HepG2 (cell line): ENCODE data around the gene TNPO3. TPM values are rescaled to one million over a fixed set of nuclear protein-coding genes. Genes with fewer than 3 reads are reported as not detected.
A peak's percentile ranks its signal among the peaks of the same experiment; 100 is the strongest.

Experiments
- AKAP8 ChIP-seq: sonication (generic); formaldehyde crosslinking; IDR thresholded peaks from 2 replicates; pipeline ENCODE4 v1.5.1; 2020; ENCODE audit warnings: mild to moderate bottlenecking, missing genetic modification reagents
- CC2D1A ChIP-seq: sonication (generic); formaldehyde crosslinking; IDR thresholded peaks from 2 replicates; pipeline ENCODE4 v1.8.1; 2023; ENCODE audit warnings: mild to moderate bottlenecking, missing genetic modification reagents
- DMAP1 ChIP-seq: IDR thresholded peaks from 2 replicates; pipeline ENCODE4 v1.6.1; 2016
- ETV6 ChIP-seq: sonication (generic); formaldehyde crosslinking; conservative IDR thresholded peaks from 2 replicates; pipeline ENCODE4 v1.4.0; 2020; ENCODE audit warnings: missing genetic modification reagents
- HCFC1 ChIP-seq: fragments of 150-350 bp; IDR thresholded peaks from 2 replicates; pipeline ENCODE4 v1.6.1; 2014; ENCODE audit warnings: low read depth, low read length
- HIVEP1 ChIP-seq: sonication (generic); formaldehyde crosslinking; IDR thresholded peaks from 2 replicates; pipeline ENCODE4 v1.4.0; 2020; ENCODE audit warnings: mild to moderate bottlenecking, missing genetic modification reagents
- HOXD1 ChIP-seq: sonication (generic); formaldehyde crosslinking; IDR thresholded peaks from 2 replicates; pipeline ENCODE4 v1.5.0; 2020; ENCODE audit warnings: missing genetic modification reagents
- ISL2 ChIP-seq: sonication (generic); formaldehyde crosslinking; IDR thresholded peaks from 2 replicates; pipeline ENCODE4 v1.5.0; 2020; ENCODE audit warnings: missing genetic modification reagents
- JUND ChIP-seq: sonication (generic); formaldehyde crosslinking; IDR thresholded peaks from 2 replicates; pipeline ENCODE4 v1.8.0; 2022; ENCODE audit warnings: mild to moderate bottlenecking, missing genetic modification reagents
- KMT2A ChIP-seq: sonication (generic); formaldehyde crosslinking; IDR thresholded peaks from 2 replicates; pipeline ENCODE4 v1.4.0; 2020; ENCODE audit warnings: missing genetic modification reagents
- MAFF ChIP-seq: IDR thresholded peaks from 2 replicates; pipeline ENCODE4 v1.6.1; 2011; ENCODE audit warnings: low read depth, low read length, improper control_type of control experiment
- NFE2L2 ChIP-seq: fragments of 150-350 bp; IDR thresholded peaks from 2 replicates; pipeline ENCODE4 v1.6.1; 2014; ENCODE audit warnings: low read length
- PHF21A ChIP-seq: sonication (generic); formaldehyde crosslinking; IDR thresholded peaks from 2 replicates; pipeline ENCODE4 v1.5.0; 2020; ENCODE audit warnings: mild to moderate bottlenecking, missing genetic modification reagents
- SCMH1 ChIP-seq: sonication (generic); formaldehyde crosslinking; IDR thresholded peaks from 2 replicates; pipeline ENCODE4 v1.9.0; 2021; ENCODE audit warnings: missing genetic modification reagents, mild to moderate bottlenecking, borderline replicate concordance
- SNRNP70 ChIP-seq: fragments of 200-400 bp; formaldehyde crosslinking; IDR thresholded peaks from 2 replicates; pipeline ENCODE4 v1.6.1; 2017; ENCODE audit warnings: mild to moderate bottlenecking, low read depth, low read length, moderate library complexity
- TCF7 ChIP-seq: sonication (generic); IDR thresholded peaks from 2 replicates; pipeline ENCODE4 v1.6.1; 2016; ENCODE audit warnings: antibody characterized with exemption, low read depth
- THAP7 ChIP-seq: sonication (generic); formaldehyde crosslinking; IDR thresholded peaks from 2 replicates; pipeline ENCODE4 v1.8.1; 2023; ENCODE audit warnings: mild to moderate bottlenecking, missing genetic modification reagents
- U2AF1 ChIP-seq: fragments of 200-400 bp; formaldehyde crosslinking; optimal IDR thresholded peaks from 2 replicates; pipeline ENCODE3; 2017; ENCODE audit warnings: mild to moderate bottlenecking, low read depth, low read length
- ZNF232 ChIP-seq: sonication (generic); formaldehyde crosslinking; IDR thresholded peaks from 2 replicates; pipeline ENCODE4 v1.4.0; 2020; ENCODE audit warnings: missing genetic modification reagents, borderline replicate concordance
- ZNF276 ChIP-seq: sonication (generic); formaldehyde crosslinking; IDR thresholded peaks from 2 replicates; pipeline ENCODE4 v1.4.0; 2020; ENCODE audit warnings: mild to moderate bottlenecking, low read depth, missing genetic modification reagents
- ZNF749 ChIP-seq: sonication (generic); formaldehyde crosslinking; IDR thresholded peaks from 2 replicates; pipeline ENCODE4 v1.8.0; 2022; ENCODE audit warnings: mild to moderate bottlenecking, missing genetic modification reagents, moderate library complexity, borderline replicate concordance
- ZNF766 ChIP-seq: sonication (generic); formaldehyde crosslinking; IDR thresholded peaks from 2 replicates; pipeline ENCODE4 v1.5.0; 2020; ENCODE audit warnings: missing genetic modification reagents, borderline replicate concordance
- ZSCAN21 ChIP-seq: sonication (generic); formaldehyde crosslinking; IDR thresholded peaks from 2 replicates; pipeline ENCODE4 v1.8.0; 2022; ENCODE audit warnings: mild to moderate bottlenecking, missing genetic modification reagents, moderate library complexity, borderline replicate concordance
- polyA plus RNA-seq, 8 experiments: library from polyadenylated mRNA; depleted of rRNA in 3 of 8; stranded (reverse) in 7 of 8; unstranded in 1 of 8; fragments of >200 nt; fragmentation: Illumina TruSeq in 4 of 8; extraction: Trizol in 4 of 8; gene quantifications; 2 replicates each; pipeline versions ENCODE4 v1.2.1 to v1.2.3, GENCODE V29; 2011 to 2016; ENCODE audit warnings: low read depth in 4 of 8, missing spikeins in 1 of 8, mixed read lengths in 1 of 8; ENCODE audit not compliant: insufficient read depth in 1 of 8
- total RNA-seq, 5 experiments: library from RNA; depleted of rRNA; stranded (reverse); fragments of >200 nt; fragmentation: Illumina TruSeq; extraction: Trizol; gene quantifications; 2 replicates each; pipeline ENCODE4 v1.2.3, GENCODE V29; 2016; ENCODE audit warnings: low read depth in 1 of 5
- TF ChIP-seq, protein P1 (sequence below): sonication (generic); IDR thresholded peaks from 2 replicates; pipeline ENCODE4 v1.6.1; 2016; ENCODE audit warnings: low read depth, borderline replicate concordance
- TF ChIP-seq, protein P2 (sequence below): sonication (generic); formaldehyde crosslinking; IDR thresholded peaks from 2 replicates; pipeline ENCODE4 v1.5.1; 2020; ENCODE audit warnings: missing genetic modification reagents, mild to moderate bottlenecking, borderline replicate concordance

The TNPO3 gene
- total and polyA plus RNA-seq, 2 of the 13 experiments (the other 11 are each of a cell fraction or from before 2014, with no cell fraction given) = 23.8 to 44.6 TPM

DNA sequence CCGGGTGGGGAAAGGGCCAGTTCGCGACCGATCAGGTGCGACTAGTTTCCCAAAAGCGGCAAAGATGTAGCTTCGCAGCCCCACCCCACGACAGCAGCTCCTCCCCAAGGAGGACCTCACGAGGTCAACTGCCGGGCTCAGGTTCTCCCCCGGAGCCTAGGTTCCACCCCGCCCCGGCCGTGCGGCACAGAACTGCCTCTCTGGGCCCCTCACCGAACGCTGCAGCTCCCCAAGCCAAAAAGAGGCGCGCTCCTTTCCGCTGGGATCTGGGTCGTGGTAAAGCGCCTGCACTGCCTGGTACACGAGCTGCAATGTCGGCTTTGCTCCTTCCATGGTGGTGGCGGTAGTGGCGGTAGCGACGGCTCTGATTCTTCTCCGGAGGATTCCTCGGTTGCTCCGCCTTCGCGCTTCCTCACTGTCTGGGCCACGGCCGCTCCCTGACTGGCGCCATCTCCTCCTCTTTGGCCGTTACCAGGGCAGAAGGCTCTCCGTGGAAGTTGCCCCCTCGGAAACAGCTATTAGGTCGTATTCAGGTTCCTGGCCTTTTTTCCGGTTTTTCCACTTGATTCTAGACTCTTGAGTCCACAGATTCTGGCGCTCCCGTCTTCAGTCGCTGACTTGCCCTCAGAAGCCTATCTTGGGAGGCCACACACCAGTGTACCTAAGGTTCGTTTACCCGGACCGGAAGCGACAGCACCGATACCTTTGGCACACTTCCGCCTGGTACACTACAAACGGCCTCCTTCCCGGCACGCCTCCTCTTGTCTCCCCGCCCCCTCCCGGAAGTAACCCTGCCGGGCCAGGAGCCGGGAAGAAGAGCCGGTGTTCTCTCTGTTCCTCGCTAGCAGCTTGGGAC lies at the start of gene TNPO3 (continued):
- TF ChIP-seq, protein P1, sequence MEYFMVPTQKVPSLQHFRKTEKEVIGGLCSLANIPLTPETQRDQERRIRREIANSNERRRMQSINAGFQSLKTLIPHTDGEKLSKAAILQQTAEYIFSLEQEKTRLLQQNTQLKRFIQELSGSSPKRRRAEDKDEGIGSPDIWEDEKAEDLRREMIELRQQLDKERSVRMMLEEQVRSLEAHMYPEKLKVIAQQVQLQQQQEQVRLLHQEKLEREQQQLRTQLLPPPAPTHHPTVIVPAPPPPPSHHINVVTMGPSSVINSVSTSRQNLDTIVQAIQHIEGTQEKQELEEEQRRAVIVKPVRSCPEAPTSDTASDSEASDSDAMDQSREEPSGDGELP = no peak
- TF ChIP-seq TCF7 (no peak), ZNF766 (CRISPR knock-in tag) (no peak), ZNF232 (CRISPR knock-in tag) (no peak), HCFC1 (peak; percentile 55), ZSCAN21 (CRISPR knock-in tag) (no peak), MAFF (no peak), SCMH1 (no peak), THAP7 (CRISPR knock-in tag) (peak; percentile 97), ZNF276 (no peak; the same call in 1 of the 2 replicates), KMT2A (peak; percentile 96), U2AF1 (peak; percentile 90), DMAP1 (CRISPR knock-in tag) (peak; percentile 91), ISL2 (CRISPR knock-in tag) (peak; percentile 60), ZNF749 (CRISPR knock-in tag) (no peak), NFE2L2 (no peak), HOXD1 (CRISPR knock-in tag) (0 out of 2 replicates have a peak, but pooled peaks have one; percentile 5), HIVEP1 (CRISPR knock-in tag) (no peak; the same call in 1 of the 2 replicates), SNRNP70 (no peak), ETV6 (CRISPR knock-in tag) (no peak; the same call in 1 of the 2 replicates), PHF21A (CRISPR knock-in tag) (peak; percentile 78), AKAP8 (0 out of 2 replicates have a peak, but pooled peaks have one; percentile 72), CC2D1A (CRISPR knock-in tag) (no peak), JUND (CRISPR knock-in tag) (no peak; the same call in 1 of the 2 replicates)
- TF ChIP-seq, protein P2, sequence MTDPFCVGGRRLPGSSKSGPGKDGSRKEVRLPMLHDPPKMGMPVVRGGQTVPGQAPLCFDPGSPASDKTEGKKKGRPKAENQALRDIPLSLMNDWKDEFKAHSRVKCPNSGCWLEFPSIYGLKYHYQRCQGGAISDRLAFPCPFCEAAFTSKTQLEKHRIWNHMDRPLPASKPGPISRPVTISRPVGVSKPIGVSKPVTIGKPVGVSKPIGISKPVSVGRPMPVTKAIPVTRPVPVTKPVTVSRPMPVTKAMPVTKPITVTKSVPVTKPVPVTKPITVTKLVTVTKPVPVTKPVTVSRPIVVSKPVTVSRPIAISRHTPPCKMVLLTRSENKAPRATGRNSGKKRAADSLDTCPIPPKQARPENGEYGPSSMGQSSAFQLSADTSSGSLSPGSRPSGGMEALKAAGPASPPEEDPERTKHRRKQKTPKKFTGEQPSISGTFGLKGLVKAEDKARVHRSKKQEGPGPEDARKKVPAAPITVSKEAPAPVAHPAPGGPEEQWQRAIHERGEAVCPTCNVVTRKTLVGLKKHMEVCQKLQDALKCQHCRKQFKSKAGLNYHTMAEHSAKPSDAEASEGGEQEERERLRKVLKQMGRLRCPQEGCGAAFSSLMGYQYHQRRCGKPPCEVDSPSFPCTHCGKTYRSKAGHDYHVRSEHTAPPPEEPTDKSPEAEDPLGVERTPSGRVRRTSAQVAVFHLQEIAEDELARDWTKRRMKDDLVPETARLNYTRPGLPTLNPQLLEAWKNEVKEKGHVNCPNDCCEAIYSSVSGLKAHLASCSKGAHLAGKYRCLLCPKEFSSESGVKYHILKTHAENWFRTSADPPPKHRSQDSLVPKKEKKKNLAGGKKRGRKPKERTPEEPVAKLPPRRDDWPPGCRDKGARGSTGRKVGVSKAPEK (CRISPR knock-in tag) = no peak
